RCC 7860 (cell line): ENCODE measurements around the gene MRPL43.
A peak's percentile ranks its signal among the peaks of the same experiment; 100 is the strongest.
"Not testable (repeated sequence)": the region's sequence is repeated elsewhere in the genome, so short reads cannot be mapped to it uniquely, and the experiment has no call there.

ENCODE experiments used
- DNase-seq: peaks from one replicate; pipeline ENCODE4 v3.0.0-alpha.2; 2015; ENCODE audit warnings: low spot score
- FAIRE-seq: peaks from 2 replicates; lab custom pipeline; 2012; peaks lifted over from hg19 to GRCh38; lab: Jason Lieb, UNC

MRPL43 gene

GRCh38 chr10:100986952-100987684, at the start of gene MRPL43, which contains the start of gene TWNK:
TSS of gene MRPL43 (minus strand) at chr10:100987497. CDS start at chr10:100987443, 54 bp downstream.
TSS of gene TWNK (plus strand) at chr10:100987543. CDS start at chr10:100988211, 668 bp downstream.
- peak; percentile 52 for DNase-seq
- FAIRE-seq: no peak

- FAIRE-seq (no peak), DNase-seq (no peak)
Observed at GRCh38 chr10:101036726-101037125, 49.4 kb upstream of the MRPL43 start.

DNA sequence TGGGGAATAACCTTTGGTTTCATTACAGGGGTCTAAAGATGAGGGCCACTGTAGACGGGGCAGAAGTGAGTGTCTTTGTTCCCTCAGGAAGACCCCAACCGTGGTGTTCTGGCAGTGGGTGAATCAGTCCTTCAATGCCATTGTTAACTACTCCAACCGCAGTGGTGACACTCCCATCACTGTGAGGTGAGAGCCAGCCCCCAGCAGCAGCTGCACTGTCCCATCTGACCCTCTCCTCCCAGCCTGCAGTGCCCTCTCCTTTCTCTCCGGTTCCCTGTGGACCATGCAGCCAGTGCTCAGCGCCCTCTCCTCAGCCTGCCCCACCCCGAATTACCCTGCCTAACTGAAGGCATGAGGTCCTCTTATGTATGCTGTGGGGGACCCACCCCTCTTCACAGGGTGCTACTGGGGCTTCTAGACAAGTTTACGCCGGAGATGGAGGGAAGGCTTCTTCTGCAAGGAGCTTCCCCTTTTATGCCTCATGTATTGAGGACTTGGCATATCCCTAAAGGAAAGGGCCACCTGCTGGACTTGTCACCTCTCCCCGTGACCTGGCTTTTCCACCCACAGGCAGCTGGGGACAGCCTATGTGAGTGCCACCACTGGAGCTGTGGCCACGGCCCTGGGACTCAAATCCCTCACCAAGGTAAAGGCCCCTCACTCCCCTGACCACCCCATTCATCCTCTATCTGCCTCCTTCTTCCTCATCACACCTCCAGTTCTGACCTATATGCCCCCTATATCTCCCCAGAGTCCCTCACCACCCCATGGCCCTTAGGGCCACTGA, 48.8 kb upstream of the MRPL43 start:
- DNase-seq (no peak), FAIRE-seq (no peak)

DNA sequence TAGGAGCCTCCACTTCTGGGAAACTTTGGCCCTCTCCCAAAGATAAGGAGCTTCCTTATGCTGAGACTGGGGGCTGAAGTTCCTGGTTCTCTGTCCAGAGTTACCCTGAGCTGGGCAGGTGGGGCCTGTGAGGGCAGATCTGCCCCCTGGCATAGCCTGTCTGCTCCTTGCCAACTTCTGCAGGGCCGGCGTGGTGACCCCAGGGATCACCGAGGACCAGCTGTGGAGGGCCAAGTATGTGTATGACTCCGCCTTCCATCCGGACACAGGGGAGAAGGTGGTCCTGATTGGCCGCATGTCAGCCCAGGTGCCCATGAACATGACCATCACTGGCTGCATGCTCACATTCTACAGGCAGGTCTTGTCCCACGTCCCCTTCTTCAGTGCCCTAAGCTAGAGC, 48.0 kb upstream of the MRPL43 start:
- FAIRE-seq: no peak

DNA sequence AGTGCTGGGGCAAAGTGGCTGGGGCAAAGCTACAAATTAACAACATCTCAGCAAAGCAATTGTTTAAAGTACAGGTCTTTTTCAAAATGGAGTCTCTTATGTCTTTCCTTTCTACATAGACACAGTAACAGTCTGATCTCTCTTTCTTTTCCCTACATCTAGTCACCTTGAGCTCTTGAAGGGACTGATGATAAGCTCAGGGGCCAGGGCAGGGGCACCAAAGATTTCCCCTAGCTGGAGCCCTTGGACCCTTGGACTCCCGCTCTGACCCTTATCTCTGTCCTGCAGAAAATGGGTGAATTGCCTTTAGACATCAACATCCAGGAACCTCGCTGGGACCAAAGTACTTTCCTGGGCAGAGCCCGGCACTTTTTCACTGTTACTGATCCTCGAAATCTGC, 47.1 kb upstream of the MRPL43 start:
- not testable (repeated sequence) for FAIRE-seq, DNase-seq

More for the DNA sequence above, 48.0 kb upstream of the MRPL43 start:
- DNase-seq: no peak

DNA sequence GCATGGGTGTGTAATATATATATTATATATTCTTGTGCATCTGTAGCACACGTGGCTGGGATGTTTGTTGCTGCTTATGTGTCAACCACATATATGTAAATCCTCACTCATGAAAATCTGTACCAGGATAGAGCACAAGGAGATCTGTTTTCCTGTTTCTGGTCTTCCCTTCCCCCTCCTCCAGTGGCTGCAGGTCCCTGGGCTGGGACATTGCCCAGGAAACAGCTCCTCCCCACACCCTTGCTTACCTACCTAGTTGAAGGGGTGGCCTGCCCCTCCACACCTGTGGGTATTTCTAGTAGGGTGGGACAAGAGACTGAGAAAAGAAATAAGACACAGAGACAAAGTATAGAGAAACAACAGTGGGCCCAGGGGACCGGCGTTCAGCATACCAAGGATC, 46.0 kb upstream of the MRPL43 start:
- FAIRE-seq (no peak), DNase-seq (no peak)

DNA sequence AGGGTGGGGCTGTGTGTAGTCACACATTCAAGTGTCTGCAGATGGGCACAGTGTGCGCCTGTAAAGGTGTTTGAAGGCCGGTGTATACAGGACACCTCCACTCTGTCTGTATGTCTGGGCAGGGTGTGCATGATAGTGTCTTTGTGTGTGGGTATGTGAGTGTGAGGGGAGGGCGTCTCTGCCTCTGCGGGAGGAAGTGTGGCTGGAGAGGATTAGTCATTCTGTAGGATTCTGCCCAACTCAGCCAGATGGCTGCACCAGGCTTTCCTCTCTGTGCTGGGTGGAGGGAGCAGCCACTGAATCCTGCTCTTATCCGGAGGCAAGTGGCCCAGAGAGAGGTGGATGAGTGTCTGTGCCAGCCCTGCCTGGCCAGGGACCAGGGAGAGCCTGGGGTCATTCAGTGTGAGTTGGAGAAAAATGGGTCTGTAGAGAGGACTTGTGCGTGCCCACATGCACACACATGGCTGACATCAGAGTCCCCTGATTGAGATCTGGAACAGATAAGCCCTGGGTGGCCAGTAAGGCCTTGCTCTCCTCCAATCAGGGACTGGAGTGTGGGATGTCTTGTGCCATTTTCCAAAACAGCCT, 45.4 kb upstream of the MRPL43 start:
- FAIRE-seq (peak; percentile 80), DNase-seq (peak; percentile 87)

- FAIRE-seq (no peak), DNase-seq (peak; percentile 28)
Observed at GRCh38 chr10:101031796-101032636, 44.7 kb upstream of the MRPL43 start.

DNA sequence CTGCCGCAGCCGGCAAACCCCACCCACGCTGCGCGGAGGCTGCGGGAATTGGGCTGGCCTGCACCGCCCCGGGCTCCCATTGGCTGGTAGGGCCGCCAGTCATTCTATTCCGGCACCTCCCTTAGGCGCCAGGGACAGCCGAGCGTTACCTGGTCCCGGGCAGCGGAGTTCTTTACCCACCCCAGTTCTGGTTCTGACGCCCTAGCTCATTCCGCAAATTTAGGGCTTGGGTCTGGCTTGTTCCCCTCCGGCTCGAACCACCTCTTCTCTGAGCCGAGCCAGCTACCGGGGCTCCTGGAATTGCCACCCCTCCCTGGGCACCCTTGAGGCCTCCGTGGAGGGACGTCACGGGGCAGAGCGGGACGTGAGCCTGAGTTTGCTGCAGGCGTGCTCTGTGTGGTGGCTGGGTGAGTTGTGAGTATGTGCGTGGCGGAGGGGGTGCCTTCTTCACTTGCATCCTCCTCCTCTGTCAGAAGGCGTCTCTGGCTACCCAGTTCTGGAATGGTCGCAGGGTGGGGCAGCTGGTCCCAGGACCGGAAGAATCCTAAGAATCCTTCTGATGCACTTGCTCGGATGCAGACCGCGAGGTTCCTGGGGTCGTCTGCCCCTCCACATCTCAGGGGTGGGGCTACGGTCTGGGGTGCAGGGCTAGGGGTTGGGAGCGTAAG, 44.0 kb upstream of the MRPL43 start, which contains the start of the genes PDZD7 and SFXN3:
Gene PDZD7, minus strand, starts transcription at position 2 of the 668 bp plus-strand sequence. CDS start 910 bp downstream, outside the sequence.
Gene SFXN3, plus strand, starts transcription at position 107 of the 668 bp plus-strand sequence. CDS start 3,461 bp downstream, outside the sequence.
- FAIRE-seq: no peak

DNA sequence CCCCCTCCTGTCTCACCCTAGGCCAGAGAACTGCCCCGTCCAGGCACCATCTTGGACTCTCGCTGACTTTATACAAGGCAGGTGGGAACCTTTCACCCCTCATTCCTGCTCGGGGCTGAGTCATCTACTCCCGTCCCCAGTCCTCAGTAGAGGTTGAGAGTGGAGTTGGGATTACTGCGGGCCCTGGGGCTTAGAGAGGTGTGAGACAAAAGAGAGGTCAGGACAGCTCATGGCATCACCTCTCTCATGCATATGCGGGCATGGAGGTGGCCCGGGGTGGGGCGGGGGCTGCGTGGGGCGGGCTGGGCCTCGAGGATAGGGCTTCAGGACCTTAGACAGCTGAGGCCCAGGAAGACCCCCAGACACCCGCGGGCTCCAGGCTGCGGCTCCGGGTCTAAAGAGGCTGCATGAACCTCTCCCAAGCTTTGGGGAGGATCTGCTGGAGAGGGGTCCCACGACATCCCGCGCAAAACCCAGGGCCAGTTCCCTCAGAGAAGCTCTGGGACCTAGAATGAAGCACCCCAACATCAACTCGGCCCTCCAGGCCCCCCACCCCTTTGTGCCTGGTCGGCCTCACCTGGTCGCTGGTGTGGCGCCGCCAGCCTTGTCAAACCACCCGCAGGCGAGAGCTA, 43.3 kb upstream of the MRPL43 start:
- DNase-seq (no peak), FAIRE-seq (no peak)

More for the DNA sequence above, 44.0 kb upstream of the MRPL43 start, which contains the start of the genes PDZD7 and SFXN3:
- peak; percentile 85 for DNase-seq

GRCh38 chr10:101029520-101030295, 42.4 kb upstream of the MRPL43 start:
- no peak for FAIRE-seq
- no peak for DNase-seq

- DNase-seq: peak; percentile 21
- no peak for FAIRE-seq
Observed at GRCh38 chr10:101028446-101029337, 41.4 kb upstream of the MRPL43 start.

DNA sequence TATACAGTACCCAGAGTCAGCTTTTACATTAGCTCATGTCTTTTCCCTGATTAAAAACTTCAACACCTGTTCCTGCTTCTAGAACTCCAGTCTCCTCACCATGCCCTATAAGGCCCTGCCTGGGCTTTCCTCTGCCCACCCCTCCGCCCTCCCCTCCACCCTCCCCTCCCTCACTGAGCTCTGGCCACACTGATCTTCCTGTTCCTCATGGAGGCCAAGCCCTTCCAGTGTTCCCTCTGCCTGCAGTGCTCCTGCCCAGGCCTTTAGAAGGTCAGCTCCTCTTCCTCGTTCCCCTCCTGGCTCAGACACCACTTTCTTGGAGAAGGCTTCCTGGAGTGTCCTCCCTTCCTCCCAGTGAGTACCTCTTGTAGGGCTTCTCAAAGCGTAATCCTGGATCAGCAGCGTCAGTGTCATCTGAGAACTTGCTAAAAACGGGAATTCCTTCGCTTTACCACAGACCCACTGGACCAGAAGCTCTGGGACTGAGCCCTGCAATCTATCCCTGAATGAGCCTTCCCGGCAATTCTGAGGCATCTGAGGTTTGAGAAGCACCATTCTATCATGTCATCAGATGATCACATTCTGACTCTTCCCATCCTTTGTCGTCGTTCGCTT, 39.9 kb upstream of the MRPL43 start:
- no peak for FAIRE-seq
- no peak for DNase-seq

GRCh38 chr10:101022967-101023705, 35.8 kb upstream of the MRPL43 start:
- no peak for FAIRE-seq
- DNase-seq: no peak

DNA sequence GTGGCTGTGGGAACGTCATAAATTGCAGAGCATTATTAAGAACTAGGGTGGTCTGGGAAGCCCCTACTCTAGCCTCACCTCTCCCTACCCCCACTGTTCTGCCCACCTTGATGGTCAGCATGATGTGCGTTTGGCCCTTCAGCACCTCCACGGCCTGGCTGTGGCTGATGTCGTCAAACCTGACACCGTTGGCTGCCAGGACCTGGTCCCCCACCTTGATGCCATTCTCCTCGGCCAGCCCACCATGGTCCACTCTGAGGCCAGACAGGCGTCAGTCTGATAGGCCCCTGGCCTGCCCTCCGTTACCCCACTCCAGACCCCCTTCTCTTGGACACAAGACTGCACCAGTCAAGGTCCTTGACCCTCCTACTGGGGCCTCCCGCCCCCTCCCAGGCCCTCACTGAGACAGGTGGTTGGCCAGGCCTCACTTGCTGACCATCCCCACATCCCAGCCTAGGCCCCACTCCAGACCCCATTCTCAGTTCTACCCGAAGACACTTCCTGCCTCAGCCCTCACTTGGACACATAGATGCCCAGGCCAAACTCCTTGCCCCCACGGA, 34.5 kb upstream of the MRPL43 start:
- FAIRE-seq (no peak), DNase-seq (no peak)

DNA sequence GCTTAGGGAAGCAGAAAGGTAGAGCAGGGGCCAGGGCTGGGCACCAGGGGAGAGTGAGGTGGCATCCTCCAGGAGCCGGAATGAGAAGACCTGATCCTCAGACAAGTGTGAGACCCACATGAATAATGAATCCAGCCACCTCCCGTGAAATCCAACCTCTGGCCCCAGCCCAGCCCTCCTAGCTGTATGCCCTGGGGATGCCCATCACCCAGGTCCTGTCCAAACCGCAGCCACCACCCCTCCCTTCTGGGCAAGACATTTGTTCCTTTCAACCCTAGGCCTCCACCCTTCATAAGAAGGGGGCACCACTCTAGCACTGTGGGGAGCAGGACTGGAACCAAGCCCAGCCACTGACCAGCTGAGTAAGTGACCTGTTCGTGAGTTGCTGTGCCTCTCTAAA, 33.9 kb upstream of the MRPL43 start:
- no peak for DNase-seq
- no peak for FAIRE-seq
